GM12873 (cell line): ENCODE measurements around the gene ARHGEF33.

ENCODE experiments used
- TF ChIP-seq, protein P1 (sequence below): IDR thresholded peaks from 2 replicates; pipeline ENCODE4 v1.5.1; 2012; ENCODE audit warnings: low read depth, mild to moderate bottlenecking, moderate library complexity, low read length, control low read depth; ENCODE audit not compliant: insufficient read depth; ENCODE audit errors: missing control alignments

Gene ARHGEF33

DNA sequence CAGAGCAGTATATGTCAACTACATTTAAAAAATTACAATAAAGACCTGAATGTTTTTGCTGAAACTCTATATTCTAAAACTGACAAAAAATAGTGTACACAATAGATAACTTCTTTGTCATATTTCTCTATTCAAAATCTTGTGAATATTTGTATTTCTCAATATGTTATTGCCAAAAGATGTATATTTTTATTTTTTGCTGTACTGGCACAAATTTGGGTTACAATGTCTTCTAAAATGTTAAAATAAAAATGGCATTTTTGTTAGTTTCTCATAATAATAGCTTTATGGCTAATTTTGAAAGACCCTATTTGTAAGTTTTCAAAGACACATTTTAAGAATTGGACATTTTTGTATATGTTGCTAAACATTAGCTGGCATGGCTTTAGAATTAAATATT is 630 bp upstream of the ARHGEF33 start:
- TF ChIP-seq, protein P1, sequence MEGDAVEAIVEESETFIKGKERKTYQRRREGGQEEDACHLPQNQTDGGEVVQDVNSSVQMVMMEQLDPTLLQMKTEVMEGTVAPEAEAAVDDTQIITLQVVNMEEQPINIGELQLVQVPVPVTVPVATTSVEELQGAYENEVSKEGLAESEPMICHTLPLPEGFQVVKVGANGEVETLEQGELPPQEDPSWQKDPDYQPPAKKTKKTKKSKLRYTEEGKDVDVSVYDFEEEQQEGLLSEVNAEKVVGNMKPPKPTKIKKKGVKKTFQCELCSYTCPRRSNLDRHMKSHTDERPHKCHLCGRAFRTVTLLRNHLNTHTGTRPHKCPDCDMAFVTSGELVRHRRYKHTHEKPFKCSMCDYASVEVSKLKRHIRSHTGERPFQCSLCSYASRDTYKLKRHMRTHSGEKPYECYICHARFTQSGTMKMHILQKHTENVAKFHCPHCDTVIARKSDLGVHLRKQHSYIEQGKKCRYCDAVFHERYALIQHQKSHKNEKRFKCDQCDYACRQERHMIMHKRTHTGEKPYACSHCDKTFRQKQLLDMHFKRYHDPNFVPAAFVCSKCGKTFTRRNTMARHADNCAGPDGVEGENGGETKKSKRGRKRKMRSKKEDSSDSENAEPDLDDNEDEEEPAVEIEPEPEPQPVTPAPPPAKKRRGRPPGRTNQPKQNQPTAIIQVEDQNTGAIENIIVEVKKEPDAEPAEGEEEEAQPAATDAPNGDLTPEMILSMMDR, result no peak

DNA sequence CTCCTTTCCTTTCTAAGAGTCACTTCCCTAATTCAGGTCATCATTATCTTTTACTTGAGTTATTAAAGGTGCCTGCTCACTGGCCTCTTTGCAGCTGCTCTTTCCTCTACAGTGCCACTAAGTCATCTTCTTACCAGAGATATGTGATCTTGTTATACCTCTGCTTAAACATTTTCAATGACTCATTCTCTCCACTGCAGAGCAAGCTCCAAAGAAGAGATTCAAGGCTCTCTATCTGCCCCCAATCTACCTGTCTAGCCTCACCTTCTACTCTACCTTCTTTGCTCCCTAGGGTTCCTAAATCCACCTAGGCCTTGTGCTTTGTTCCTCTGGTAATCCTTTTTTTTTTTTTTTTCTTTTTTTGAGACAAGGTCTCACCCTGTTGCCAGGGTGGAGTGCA is 3.1 kb downstream of the ARHGEF33 start:
- TF ChIP-seq, protein P1, result no peak

DNA sequence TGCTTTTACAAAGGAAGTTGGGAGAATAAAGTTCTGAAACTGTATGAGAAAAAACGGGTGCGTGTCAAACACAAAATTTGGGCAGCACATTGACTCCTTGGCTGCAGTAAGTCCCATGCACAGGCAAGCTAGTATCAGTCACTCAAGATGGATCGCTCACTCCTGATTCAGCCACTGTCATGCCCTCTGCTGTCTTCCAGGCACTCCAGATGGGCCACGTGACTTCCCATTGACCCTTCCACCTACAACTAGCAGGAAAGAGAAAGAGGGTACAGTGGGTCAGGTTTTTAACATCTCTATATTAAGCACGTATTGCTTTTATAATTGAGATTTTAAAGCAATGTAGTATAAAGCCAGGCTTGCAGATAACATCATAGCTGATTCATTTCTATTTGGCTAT is 8.6 kb downstream of the ARHGEF33 start:
- TF ChIP-seq, protein P1, result no peak

DNA sequence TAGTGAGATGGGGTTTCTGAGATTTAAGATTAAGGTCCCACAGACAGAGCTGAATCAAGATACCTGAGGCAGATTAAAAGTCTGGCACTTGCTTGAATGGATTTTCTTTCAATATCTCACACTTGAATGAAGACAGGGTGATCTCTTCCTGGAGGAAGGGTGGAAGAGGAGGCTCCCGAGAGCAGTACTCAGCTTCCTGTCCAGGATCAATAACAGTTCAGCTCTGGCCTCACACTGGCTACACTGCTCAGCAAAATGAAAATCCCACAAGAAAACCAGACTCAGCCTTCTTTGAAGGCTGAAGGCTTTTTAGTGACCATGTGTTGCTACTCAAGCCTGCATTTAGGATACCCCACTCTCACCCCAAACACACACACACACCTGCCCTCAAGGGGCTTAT is 11.1 kb downstream of the ARHGEF33 start:
- TF ChIP-seq, protein P1, result no peak

DNA sequence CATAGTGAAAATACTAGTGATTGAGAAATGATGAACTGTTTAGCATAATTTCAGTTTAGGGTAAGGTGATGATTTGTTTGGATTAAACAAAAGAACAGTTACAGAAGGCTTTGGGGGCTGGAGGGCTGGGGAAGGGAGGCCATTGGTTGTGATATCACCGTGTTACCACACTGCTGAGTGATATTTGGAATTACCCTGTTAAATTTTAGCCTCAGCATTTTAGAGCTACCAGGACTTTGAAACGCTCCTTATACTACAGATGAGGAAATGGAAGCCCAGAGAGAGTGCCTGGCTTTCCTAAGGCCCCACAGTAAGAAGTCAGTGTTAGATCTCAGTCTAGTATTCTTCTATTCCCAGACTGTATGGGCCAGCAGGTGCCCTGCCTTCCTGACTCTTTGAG is 15.6 kb downstream of the ARHGEF33 start:
- TF ChIP-seq, protein P1, result no peak

DNA sequence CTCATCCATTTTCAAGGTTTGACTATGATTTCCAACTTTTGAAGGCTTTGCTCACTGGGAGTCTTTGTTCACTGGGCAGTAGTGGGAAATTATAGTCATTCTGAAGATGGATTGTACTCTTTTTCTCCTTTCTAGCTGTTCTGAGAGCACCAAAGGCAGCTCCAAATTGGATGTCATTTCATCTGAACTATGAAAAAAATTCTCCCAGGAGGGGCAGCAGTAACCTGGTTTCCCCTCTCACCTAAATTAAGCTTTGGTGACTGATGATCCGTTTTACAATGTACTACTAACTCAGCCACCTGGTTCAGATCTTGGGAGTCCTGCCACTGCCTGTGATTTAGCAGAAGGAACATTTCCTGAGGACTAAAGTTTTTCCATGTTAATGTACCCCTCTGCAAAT is 17.6 kb downstream of the ARHGEF33 start:
- TF ChIP-seq, protein P1, result no peak

DNA sequence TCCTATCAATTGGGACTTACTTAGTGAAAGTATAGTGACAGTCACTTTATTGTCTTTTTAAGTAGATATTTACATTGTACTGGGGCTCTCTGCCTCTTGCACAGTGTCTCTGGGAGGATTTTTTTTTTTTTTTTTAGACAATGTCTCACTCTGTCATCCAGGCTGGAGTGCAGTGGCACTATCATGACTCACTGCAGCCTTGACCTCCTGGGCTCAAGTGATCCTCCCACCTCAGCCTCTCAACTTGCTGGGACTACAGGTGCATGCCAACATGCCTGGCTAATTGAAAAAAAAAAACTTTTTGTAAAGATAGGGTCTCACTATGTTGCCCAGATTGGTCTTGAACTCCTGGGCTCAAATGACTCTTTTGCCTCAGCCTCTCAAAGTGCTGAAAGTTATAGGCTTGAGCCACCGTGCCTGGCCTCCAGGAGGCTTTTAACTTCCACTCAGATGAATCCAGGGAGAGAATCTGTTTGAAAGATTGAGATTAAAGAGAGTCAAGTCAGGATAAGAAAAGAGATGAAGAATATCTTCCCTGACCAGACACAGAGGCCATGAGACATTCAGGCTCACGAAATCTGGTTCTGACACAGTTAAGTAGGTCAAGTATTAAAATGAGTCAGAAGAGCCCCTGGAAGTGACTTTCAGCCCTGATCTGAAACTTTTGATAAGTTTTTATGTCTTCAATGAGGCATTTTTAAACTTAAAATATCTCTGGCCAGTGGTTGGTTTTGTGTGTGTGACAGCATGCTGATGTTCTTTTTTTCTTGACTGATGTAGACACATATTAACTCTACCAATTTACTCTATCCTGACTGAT is 18.3 kb downstream of the ARHGEF33 start:
- TF ChIP-seq, protein P1, result no peak
